ENCODE measurements around the gene IER3.

IER3 gene

DNA sequence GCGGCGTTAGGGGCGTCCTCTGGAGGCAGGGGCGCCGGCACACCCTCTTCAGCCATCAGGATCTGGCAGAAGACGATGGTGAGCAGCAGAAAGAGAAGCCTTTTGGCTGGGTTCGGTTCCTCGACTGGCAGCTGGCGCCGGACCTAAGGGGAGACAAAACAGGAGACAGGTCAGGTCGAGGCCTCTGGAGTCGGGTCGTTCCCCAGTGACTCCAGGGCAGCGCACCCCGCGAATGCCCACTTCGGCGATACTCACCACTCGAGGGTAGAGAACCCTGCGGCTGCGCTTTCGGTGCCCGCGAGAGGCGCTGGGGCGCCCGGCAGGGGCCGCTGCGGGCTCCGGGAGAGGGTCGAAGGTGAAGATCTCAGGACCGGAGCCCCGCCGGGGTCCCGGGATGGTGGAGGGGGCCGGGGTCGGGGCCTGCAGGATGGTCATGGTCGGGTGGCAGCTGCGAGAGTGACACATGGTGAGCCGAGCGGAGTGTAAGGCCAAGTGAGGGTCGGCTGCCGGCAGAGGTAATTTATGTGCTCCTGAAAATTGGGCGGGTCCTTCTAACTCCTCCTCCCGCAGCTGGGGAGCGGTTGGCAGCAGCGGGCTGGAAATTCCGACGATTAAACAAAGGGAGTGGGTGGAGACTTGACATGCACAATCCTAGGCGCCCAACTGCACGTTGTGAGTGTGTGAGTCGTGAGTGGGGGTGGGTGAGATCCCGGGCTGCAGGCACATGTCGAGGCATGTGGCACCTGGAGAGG is at the start of gene IER3:
Gene IER3 (minus strand): TSS at position 494 of the 752 bp plus-strand sequence. CDS start 29 bp downstream, at position 465.
- peak; percentile 92 to 95 for DNase-seq

- peak in 1 of 2 experiments; percentile 38 for DNase-seq
Measured at GRCh38 chr6:30793521-30794194, 49.3 kb upstream of the IER3 start.

DNA sequence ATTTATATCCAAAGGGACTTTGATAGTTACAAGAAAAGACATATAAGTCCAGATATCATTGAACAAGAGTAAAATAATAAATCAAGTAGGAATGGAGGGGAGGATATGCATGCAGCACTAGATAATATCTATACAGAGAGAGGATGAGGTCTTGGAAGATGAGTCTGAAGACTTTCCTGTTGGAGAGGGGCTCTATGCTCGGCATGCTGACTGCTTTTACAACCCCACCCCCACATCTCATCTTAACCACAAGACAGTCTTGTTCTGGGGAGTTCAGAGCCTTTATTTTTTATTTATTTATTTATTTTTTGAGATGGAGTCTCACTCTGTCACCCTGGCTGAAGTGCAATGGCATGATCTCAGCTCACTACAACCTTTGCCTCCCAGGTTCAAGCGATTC is 48.4 kb upstream of the IER3 start:
- DNase-seq = no peak

- no peak for DNase-seq
Measured at GRCh38 chr6:30790724-30791383, 46.5 kb upstream of the IER3 start.

DNA sequence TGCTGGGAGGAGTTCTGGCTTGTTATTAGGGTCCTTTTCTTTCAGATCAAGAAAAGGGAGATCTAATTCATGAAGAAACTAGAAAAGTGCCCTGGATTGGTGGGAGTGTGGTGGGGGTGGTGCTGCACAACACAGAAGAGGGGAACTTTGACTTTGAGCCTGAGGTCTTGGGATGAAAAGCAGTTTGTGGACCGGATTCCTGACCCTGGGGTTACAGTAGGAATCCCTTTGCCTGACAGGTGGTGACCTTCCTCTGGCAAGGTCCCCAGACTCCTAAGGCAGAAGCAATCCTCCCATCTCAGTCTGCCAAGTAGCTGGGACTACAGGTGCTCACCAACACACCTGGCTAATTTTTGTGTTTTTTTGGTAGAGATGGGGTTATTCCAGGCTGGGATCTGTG is 45.3 kb upstream of the IER3 start:
- no peak for DNase-seq

GRCh38 chr6:30787954-30788353 is 43.6 kb upstream of the IER3 start:
- peak; percentile 58 to 67 for DNase-seq

DNA sequence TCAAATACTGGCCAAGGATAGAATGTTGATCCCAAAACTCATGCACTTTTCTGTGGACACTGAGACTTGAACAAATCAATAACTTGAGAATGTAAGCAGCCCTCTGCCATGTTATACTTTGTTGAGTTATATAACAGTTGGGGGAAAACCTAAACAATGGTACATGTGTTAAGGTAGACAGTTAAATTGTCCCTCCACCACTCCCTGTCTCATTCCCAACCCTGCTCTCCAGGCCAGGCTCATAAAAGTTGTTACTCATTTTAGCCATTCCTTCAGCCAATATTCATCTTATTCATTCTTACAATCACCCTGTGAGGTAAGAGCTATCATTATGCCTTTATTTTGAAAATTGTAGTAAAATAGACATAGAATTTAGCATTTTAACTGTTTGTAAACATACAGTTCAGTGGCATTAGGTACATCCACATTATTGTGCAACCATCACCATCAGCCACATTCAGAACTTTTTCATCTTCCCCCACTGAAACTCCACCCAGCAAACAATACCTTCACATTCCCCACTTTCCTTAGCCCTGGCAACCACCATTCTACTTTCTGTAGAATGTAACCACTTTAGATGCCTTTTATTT is 38.2 kb upstream of the IER3 start:
- DNase-seq = no peak

DNA sequence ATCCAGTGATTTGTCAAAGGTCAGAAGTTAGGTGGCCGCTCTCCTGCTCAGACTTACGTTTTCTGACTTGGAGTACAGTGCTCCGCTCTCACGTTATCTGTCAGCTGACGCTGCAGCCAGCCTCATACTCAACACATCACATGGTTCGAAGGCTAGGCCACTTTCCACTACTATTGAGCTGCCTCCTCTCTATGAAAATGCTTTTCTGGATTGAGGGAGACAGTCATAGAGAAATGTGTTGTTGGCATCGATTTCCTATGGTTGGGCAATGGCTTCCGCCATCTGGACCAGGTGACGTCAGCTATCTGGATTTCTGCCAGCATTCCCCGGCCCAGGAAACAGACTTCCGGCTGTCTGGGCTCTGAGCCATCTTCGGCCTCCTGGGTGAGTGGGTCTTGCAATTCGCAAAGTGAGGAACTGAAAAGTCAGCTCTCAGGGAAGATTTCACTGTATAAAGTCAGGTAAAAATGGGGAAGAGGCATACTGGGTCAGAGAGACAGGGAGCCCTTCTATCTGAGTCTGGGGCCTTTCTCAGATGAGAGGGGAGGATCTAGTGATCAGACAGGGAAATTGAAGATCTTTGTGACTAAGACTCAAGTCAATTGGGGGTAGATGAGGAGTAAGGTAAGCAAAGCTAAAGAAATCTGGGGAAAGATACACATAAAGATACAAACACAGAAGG is 37.5 kb upstream of the IER3 start:
- DNase-seq = peak in 1 of 2 experiments; percentile 48

DNA sequence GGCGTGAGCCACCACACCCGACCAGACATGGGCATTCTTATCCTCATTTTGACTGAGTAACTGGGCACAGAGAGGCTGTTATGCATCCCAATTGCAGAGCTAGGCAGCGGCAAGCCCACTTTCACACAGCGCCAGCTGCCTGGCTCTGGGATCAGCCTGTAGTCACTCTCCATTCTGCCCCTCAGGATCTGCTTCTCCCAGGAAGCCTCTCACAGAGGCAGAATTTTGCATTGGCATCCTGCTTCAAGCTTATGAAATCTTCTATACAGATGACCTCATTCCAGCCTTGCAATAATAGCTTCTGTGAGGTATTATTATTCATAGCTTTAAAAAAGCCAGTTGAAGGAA is 37.0 kb upstream of the IER3 start:
- DNase-seq = no peak

DNA sequence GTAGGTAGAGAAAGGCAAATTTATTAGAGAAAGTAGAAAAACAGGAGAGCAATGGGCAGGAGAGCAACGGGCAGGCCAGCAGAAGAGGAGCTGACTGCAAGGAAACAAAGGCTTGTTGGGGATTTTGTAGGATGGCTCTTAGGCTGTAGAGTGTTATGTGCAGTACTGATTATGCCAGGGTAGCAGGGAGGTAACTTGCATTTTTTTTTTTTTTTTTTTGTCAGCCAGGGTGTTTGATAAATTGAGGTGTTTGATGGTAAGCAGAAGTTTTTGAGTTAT is 36.2 kb upstream of the IER3 start:
- no peak for DNase-seq

- no peak for DNase-seq
Measured at GRCh38 chr6:30779850-30780641, 35.7 kb upstream of the IER3 start.

- DNase-seq = no peak
Measured at GRCh38 chr6:30778001-30778635, 33.8 kb upstream of the IER3 start.

DNA sequence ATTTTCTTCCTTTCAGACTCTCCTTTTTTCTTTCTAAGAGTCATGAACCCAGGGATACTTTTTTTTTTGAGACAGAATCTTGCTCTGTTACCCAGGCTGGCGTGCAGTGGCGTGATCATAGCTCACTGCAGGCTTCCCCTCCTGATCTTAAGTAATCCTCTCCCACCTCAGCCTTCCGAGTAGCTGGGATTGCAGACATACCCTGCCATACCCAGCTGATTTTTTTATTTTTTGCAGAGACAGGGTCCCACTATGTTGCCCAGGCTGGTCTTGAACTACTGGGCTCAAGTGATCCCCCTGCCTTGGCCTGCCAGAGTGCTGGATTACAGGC is 32.8 kb upstream of the IER3 start:
- no peak for DNase-seq

DNA sequence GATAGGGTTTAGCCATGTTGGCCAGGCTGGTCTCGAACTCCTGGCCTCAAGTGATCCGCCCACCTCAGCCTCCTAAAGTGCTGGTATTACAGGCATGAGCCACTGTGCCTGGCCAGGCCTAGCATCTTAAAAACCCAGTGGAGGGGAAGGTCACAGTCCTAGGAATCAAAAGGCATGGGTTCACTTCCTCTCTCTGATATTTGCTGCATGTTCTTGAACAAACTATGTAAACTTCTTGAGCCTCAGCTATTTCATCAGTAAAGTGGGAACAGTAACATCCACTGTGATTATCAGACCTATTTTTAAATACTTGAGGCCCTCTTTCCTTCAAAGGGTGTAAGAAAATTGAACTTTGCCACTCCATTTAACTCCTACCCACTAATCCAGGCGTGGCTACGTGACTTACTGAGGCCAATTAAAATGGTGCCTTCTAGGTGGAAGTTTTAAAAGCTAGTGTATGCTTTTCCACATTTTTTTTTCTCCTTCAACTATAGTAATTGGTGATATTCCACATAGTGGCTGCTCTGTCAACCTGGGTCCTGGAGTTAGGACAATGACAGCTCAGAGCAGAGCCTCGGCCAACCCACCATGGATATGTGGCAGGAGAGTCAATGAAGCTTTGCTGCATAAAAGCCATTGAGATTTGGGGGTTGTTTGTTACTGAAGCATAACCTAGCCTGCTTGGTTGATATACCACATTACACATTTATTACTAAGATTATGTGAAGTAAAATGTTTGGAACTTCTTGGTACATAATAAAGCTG is 32.2 kb upstream of the IER3 start:
- DNase-seq = no peak

- no peak for DNase-seq
Measured at GRCh38 chr6:30775104-30775503, 30.8 kb upstream of the IER3 start.

DNA sequence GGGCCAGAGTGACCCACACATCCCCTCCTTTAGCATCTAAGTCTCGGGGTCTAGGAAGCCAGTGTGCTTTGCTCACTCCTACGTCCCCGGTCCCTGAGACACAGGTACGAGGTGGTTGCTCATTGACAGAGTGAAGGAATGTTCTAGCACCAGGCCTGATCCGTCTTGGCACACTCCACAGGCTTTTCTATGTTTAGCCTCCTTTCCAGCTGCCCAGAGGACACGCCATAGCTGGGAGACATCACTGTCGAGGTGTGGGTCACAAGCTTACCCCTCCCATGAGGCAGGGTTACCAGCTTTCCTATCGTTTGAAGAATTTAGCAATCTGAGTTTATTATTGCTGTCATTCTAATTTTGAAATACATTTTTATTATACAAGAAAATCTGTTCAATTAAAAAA is 30.4 kb upstream of the IER3 start:
- DNase-seq = no peak

GRCh38 chr6:30770592-30770991 is 26.2 kb upstream of the IER3 start:
- no peak for DNase-seq

DNA sequence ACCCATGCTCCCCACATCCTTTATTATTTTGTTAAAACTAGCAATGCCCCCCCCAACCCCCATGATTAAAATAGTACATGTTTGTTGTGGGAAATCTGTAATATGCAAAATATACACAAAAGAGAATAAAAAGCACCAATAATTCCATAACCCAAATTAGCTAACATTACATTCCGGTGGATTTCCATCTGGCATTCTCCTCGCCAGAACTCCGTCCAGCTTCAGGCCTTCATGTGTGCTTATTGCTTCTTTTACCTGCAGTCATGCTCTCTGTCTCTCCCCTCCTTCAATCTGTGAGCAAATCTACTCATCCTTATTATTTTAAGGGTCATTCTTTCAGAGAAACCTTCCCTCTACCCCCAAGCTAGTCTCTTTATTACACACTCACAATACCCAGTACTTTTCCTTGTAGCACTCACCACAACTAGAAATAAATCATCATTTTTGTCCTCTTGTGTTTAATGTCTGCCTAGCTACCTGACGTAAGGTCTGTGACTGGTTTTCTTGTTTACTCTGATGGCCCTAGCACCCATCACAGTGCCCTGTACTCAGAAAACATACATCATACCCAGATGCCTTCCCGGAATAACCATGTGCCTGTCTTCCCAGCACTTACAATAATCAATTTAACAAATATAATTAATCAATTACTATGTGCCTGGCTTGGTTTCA is 25.6 kb upstream of the IER3 start:
- peak in 1 of 2 experiments; percentile 50 for DNase-seq

DNA sequence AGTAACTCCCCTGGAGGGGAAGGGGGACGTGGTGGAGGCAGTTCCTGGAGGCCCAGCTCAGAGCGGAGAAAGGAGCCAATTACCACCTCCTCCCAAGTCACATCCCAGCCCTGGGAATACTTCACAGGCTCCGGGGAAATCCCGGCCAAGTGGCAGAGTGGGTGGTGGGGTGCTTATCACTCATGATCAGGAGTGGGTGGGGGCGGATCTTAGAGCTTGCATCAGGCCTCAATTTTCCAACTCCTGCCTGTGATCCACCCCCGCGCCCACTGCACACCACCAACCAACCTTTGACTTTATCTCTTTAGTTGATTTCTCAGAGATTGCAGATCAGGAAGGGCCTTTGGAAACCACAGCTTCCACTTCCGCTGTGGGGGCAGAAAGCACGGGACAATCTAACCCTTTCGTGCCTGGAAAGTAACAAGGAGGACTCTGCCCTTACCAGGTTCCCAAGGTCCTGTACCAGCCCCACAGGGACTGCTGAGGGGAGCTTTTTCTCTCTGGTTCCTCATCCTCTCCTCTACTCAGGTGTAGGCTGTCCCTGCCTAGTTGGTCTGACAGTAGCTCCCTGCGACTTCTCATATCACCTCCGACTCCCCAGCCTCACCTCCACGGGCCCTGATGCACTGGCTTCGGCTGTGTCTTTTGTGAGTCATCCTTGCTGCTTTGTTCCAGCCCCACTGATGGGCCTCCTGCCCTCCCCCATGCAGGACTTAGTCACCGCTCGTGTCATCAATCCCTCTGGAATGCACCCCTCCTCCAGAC is 24.9 kb upstream of the IER3 start:
- peak; percentile 89 to 90 for DNase-seq

GRCh38 chr6:30768634-30769087 is 24.3 kb upstream of the IER3 start:
- DNase-seq = no peak
